ENCODE results near the gene WFIKKN1. TPM values are rescaled to one million over a fixed set of nuclear protein-coding genes. Genes with fewer than 3 reads are reported as not detected.

Gene WFIKKN1
- total RNA-seq, 1 experiment from 2014 or later: not detected

- peak; percentile 84 for DNase-seq (ENCODE audit: low read depth)
Measured at GRCh38 chr16:637081-638018, 6.6 kb downstream of the WFIKKN1 start.

DNA sequence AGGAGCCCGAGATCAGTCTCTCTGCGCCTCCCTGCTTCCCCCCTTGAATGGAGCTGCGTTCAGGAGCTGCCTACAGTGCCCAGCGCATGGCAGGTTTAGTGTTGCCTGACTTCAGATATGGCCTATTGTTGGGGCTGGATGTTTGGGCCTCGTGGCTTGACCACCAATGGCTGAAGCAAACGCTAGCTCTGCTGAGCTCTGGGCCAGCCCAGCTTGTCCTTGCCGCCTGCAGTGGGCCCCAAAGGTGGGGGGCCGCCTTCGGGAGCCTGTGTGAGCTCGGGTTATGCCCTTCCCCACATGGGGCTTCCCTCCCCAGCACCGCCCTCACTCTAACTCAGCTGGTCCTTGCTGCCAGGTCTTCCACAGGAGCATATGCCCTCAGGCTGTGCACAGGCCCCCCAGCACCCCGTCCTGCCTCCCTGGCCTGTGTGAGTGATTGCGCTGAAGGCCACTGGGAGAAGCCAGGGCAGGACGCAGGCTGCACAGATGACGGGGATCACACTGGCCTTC lies 7.3 kb downstream of the WFIKKN1 start:
- DNase-seq (ENCODE audit: low read depth): no peak

DNA sequence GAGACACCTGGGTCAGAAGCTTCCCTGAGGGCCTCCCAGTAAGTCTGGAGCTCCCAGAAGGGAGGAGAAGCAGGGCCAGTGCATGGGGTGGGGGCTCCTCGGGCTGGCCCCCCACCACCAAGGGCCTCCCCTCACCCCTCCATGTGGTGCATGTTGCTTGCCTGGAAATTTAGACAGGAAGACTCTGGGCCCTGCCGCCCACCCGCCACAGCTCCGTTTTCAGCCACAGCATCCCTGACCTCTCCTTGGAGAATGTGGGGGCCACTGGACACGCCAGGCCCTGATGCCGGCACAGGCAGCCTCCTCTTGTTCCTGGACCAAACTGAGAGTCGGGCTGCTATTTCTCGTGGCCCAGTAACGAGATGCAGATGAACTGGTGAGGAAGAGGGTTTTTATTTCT lies 8.1 kb downstream of the WFIKKN1 start:
- no peak for DNase-seq (ENCODE audit: low read depth)

- DNase-seq (ENCODE audit: low read depth): no peak
Measured at GRCh38 chr16:640614-641013, 9.8 kb downstream of the WFIKKN1 start.

DNA sequence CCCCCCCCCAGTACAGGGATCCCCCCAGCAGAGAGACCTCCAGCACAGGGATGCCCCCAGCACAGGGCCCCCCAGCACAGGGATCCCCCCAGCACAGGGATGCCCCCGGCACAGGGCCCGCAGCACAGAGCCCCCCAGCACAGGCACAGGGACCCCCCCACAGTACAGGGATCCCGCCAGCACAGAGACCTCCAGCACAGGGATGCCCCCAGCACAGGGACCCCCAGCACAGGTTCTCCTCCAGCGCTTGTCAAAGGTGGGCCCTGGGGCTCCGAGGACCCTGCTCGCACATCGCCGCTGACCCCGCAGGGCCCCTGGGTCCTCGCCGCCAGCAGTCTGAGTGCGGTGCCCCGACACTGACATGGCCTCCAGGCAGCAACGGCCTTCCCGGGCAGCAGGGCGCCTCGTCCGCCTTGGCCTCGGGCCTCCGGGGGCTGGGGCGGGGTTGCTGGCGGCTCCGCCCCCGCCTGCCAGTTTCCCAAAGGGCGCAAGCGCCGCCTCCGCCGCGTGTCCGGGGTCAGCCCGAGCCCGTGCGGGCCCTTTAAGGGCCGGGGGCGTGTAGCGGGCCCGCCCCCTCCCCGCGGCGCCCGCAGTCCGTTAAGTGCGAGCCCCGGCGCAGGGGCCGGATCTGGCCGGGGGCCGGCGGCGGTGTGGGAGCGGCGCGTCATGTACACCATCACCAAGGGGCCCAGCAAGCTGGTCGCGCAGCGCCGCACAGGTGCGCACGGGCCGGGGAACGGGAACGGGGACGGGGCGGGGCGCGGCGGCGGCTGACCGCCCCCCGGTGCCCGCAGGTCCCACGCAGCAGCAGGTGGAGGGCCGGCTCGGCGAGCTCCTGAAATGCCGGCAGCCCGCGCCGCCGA lies 10.8 kb downstream of the WFIKKN1 start, which contains the start of gene MCRIP2:
TSS of gene MCRIP2 (plus strand) at position 503 of the 863 bp plus-strand sequence. CDS start at position 667, 164 bp downstream.
- DNase-seq (ENCODE audit: low read depth): peak; percentile 67

GRCh38 chr16:642189-643049 lies 11.6 kb downstream of the WFIKKN1 start:
- peak; percentile 68 for DNase-seq (ENCODE audit: low read depth)

DNA sequence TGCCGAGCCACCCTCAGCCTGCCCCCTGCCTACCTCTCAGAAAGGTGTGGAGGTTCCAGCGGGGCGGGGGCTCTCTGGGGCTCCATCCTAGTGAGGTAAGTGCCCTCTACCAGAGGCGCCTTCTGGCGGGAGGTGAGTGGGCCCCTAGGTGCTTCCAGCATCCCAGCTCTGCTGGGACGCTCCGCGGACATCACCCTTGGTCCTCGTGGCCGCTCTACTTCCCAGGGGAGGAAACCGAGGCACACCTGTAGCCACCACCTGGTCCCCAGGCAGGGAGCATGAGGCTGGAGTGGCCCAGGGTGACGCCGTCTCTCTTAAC lies 12.2 kb downstream of the WFIKKN1 start:
- DNase-seq (ENCODE audit: low read depth): no peak

DNA sequence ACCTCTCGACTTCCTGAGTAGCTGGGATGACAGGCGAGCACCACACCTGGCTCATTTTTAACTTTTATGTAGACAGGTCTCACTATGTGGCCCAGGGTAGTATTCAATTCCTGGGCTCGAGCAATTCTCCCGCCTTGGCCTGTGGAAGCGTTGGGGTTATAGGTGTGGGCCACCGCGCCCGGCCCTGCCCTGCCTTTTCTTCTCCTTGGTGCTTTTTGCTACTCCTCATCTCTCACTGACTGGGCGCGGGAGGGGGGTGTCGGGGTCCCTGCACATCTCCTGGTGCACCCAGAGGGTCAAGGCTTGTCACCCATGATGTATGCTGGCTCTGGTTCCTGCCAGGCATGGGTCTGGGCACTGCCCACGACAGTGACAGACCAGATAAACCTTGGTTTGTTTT lies 13.8 kb downstream of the WFIKKN1 start:
- no peak for DNase-seq (ENCODE audit: low read depth)

DNA sequence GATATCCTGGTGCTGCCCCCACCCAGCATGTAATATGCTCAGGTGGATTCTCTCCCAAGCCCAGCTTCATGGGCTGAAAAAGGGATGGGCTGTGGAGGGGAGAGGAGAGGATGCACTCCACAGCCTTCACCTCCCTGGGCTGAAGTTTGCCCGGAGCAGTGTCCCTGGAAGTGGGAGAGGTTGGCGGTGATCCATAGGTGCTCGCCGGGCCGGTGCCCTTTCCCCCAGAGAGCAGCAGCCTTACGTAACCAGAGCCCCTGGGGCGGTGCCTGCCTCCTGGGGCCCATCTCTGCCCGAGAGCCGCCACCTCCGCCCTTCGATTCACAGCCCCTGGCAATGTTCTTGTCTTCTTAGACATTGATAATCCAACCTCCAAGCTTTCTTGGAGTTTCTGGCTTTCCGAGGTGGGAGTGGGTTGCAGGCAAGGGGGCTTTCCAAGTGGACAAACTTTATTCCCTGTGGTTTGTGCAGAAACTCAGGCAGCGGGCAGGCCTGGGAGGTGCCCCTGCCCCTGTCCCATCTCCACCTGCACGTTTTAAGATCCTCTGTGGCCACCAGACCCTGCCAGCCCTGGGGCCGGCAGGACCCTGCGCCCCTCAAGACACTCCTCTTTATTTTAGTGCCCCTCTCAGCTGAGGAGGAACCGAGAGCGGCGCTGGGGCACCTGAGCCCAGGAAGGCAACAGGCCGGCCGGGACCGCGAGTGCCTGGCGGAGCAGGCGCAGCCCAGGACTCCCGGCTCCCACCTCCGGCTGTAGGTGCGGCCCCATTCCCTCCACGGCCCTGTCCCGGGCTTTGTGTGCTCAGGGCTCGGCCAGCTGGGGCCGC lies 15.3 kb downstream of the WFIKKN1 start:
- DNase-seq (ENCODE audit: low read depth): peak; percentile 15

DNA sequence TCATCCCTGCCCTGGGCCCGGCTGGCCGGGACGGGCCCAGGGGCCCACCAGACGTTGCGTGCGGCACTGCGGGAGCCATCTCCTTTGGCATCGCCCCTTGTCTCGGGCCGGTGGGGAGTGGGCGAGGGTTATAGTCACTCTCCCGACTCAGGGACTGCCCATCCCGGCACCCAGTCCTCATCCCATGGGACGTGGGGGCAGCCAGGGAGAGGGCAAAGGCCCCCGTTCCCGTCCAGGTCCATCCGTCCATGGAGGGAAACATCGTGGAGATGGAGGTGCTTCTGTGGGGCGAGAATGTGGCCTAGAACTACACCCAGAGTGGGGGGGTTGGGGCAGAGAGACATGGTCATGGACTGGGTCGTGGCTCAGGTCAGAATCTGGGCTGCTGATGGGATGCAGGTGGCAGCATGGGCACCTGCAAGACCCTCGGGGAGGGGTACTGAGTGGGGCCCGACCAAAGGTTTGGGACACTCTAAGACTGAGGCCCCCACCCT lies 15.9 kb downstream of the WFIKKN1 start:
- no peak for DNase-seq (ENCODE audit: low read depth)

DNA sequence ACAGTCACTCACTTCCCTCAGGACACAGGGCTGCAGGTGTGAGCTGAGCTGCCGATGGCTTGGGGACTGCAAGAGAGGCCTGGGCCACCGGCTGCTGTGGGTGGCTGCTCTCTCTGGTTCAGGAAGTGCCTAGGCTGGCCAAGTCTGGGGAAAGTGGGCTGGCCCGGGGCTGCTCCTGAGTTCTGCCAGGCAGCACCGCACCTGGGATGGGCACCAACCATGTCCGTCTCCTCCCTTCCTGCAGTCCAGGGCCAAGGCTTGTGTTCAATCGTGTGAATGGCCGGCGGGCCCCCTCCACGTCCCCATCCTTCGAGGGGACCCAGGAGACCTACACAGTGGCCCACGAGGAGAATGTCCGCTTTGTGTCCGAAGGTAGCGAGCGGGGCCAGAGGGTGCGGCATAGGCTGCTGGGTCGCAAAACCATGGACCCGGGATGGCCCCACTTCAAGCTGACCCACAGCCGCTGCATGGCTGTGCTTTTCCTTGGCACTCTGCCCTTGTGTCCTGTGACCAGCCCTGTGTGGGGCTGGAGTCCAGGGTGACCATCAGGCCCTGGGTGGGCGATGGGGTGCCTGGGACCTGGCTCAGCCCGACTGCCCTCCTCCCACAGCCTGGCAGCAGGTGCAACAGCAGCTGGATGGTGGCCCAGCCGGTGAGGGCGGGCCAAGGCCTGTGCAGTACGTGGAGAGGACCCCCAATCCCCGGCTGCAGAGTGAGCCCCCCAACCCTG lies 16.6 kb downstream of the WFIKKN1 start:
- DNase-seq (ENCODE audit: low read depth): no peak

- peak; percentile 15 for DNase-seq (ENCODE audit: low read depth)
Measured at GRCh38 chr16:648071-648780, 17.4 kb downstream of the WFIKKN1 start.

- peak; percentile 86 for DNase-seq (ENCODE audit: low read depth)
Measured at GRCh38 chr16:648781-649589, 18.2 kb downstream of the WFIKKN1 start, which contains the start of gene WDR90. WDR90 (plus strand) TSS chr16:649365; CDS start chr16:649417, 52 bp downstream.

- no peak for DNase-seq (ENCODE audit: low read depth)
Measured at GRCh38 chr16:649631-650030, 18.8 kb downstream of the WFIKKN1 start.

GRCh38 chr16:651844-652243 lies 21.1 kb downstream of the WFIKKN1 start:
- no peak for DNase-seq (ENCODE audit: low read depth)

- DNase-seq (ENCODE audit: low read depth): no peak
Measured at GRCh38 chr16:652454-653305, 21.9 kb downstream of the WFIKKN1 start.

DNA sequence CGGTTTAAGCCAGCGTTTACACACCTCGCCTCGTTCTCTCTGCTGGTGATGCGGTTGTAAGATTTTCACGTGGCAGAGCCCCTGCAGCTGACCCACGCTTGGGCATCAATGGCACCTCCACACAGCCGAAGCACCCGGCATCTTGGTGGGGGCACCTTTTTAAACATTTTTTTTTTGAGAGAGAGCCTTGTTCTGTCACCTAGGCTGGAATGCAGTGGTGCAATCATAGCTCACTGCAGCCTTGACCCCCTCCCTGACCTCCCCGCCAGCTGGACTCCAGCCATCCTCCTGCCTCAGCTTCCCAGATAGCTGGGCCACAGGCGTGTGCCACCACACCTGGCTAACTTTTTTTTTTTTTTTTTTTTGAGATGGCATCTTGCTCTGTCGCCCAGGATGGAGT lies 23.2 kb downstream of the WFIKKN1 start:
- DNase-seq (ENCODE audit: low read depth): no peak

Measured in RPMI7951 (cell line).